ENCODE results near the gene ULK1. TPM values are rescaled to one million over a fixed set of nuclear protein-coding genes. Genes with fewer than 3 reads are reported as not detected.
A peak's percentile ranks its signal among the peaks of the same experiment; 100 is the strongest.

Gene ULK1
- total and polyA plus RNA-seq, 10 donors = 9.9 to 60.7 (median 46.7) TPM

- H3K4me3 ChIP-seq = no peak overlapping the region
- peaks cover 0 to 79% (median 8%) of the 10 kb centered on the region in 6 donors for H3K36me3 ChIP-seq
- H3K9me3 ChIP-seq = no peaks in the 10 kb centered on the region
- peaks cover 11 to 79% (median 44%) of the 10 kb centered on the region in 6 donors for H3K4me1 ChIP-seq
- DNase-seq = peak; percentile 65
- peak overlapping the region in 5 of 8 donors; percentile 2 to 64 (median 49) for H3K27ac ChIP-seq
- intact Hi-C loops (cut with DNase I; ENCODE audit: low total_unique reads) = no loop called here
- no peak for TF ChIP-seq POLR2A (IDR thresholded peaks at IDR 0.05)
- peak in 1 of 3 donors; percentile 19 for TF ChIP-seq POLR2AphosphoS5 (IDR thresholded peaks at IDR 0.05)
- TF ChIP-seq, protein P1, sequence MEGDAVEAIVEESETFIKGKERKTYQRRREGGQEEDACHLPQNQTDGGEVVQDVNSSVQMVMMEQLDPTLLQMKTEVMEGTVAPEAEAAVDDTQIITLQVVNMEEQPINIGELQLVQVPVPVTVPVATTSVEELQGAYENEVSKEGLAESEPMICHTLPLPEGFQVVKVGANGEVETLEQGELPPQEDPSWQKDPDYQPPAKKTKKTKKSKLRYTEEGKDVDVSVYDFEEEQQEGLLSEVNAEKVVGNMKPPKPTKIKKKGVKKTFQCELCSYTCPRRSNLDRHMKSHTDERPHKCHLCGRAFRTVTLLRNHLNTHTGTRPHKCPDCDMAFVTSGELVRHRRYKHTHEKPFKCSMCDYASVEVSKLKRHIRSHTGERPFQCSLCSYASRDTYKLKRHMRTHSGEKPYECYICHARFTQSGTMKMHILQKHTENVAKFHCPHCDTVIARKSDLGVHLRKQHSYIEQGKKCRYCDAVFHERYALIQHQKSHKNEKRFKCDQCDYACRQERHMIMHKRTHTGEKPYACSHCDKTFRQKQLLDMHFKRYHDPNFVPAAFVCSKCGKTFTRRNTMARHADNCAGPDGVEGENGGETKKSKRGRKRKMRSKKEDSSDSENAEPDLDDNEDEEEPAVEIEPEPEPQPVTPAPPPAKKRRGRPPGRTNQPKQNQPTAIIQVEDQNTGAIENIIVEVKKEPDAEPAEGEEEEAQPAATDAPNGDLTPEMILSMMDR (IDR thresholded peaks at IDR 0.05 in 8 of 11, conservative IDR thresholded peaks at IDR 0.05 in 3 of 11) = no peak
- 62 to 85% (median 82%) methylated on average over 6 to 25 of the region's 25 CpGs for WGBS, 5 donors
- H3K27me3 ChIP-seq (replicated peaks in 1 of 7) = no peaks in the 10 kb centered on the region
These were observed 8.2 kb downstream of the ULK1 start for GRCh38 chr12:131902332-131903241.

DNA sequence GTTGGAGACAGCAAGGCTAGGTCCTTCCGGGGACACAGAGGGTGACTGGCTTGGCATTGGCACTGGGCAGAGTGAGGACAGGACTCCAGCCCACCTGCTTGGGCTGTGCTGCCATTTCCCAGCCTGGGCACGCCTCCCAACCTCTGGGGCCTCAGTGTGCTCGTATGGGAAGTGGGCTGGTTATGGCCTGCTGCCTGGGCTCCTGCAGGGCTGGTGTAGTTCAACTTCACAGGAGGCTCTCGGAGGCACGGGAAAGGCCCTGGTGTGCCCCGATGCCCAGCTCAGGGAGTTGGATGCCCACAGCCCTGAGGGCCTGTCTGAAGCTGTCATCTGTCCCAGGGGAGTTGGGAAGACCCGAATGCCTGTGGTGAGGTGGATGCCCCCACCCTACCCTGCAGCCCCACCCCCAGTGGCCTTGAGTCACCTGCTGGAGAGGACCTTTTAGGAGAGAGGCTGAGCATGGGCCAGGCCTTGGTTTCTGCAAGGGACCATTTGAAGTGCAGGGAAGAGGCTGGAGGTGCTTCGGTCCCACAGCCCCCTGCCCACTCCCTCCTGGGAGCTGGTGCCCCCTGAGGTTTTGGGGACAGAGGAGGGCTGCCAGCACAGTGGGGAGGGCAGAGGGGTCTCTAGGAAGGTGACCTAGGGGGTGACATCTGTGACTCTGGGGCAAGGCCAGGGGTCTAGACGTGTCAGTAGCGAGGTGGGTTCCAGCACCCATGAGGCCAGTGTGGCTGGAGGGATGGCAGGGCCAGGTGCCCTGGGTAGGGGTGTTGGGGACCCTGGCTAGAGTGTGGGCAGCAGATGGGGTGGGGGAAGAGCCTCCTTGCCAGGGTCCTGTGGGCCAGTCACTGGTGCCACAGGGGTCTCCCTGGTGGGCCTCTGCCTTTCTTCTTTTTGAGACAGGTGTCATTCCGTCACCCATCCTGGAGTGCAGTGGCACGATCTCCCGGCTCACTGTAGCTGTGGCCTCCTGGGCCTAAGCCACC, 9.1 kb downstream of the ULK1 start:
- peak overlapping the region in 2 of 8 donors; percentile 49 to 64 for H3K27ac ChIP-seq
- no peak for TF ChIP-seq POLR2AphosphoS5 (IDR thresholded peaks at IDR 0.05)
- TF ChIP-seq POLR2A (IDR thresholded peaks at IDR 0.05) = no peak
- TF ChIP-seq, protein P1 (IDR thresholded peaks at IDR 0.05 in 8 of 11, conservative IDR thresholded peaks at IDR 0.05 in 3 of 11) = no peak
- DNase-seq = peak; percentile 62
- peaks cover 4 to 69% (median 41%) of the 10 kb centered on the region in 6 donors for H3K4me1 ChIP-seq
- 83 to 98% (median 88%) methylated on average over 11 to 13 of the region's 13 CpGs for WGBS, 5 donors
- no peak overlapping the region for H3K4me3 ChIP-seq
- H3K27me3 ChIP-seq (replicated peaks in 1 of 7) = no peaks in the 10 kb centered on the region
- peaks cover 3 to 79% (median 14%) of the 10 kb centered on the region in 6 donors for H3K36me3 ChIP-seq
- intact Hi-C loops (cut with DNase I; ENCODE audit: low total_unique reads) = no loop called here
- H3K9me3 ChIP-seq = no peaks in the 10 kb centered on the region

DNA sequence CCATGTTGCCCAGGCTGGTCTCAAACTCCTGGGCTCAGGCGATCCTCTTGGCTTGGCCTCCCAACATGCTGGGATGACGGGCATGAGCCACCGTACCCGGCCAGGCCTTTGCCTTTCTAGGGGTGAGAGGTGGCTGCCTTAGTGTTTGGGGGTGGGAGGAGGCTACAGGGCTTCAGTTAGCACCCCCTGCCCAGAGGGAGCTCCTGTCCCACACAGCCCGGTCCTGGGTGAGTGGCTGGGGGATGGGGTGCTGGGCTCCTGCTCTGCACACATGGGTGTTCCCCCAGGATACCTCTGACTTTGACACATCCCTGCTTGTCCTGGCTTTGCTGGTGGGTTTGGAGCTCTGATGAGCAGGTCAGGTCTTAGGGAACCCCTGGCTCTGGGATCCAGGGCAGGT, 9.9 kb downstream of the ULK1 start:
- Histone ChIP-seq H3K4me3 (no peak overlapping the region), H3K36me3 (peaks cover 3 to 79% (median 22%) of the 10 kb centered on the region in 6 donors), H3K27ac (no peak overlapping the region), H3K9me3 (no peaks in the 10 kb centered on the region), H3K27me3 (replicated peaks in 1 of 7) (no peaks in the 10 kb centered on the region), H3K4me1 (peaks cover 4 to 66% (median 41%) of the 10 kb centered on the region in 6 donors)
- intact Hi-C loops (cut with DNase I; ENCODE audit: low total_unique reads) = no loop called here
- no peak for TF ChIP-seq POLR2AphosphoS5 (IDR thresholded peaks at IDR 0.05)
- DNase-seq = no peak
- 89 to 98% (median 93%) methylated on average over 5 of the region's 5 CpGs for WGBS, 5 donors

GRCh38 chr12:131905081-131905629, 10.7 kb downstream of the ULK1 start:
- Histone ChIP-seq H3K36me3 (peaks cover 3 to 81% (median 30%) of the 10 kb centered on the region in 6 donors), H3K9me3 (no peaks in the 10 kb centered on the region), H3K27me3 (replicated peaks in 1 of 7) (no peaks in the 10 kb centered on the region), H3K4me3 (no peak overlapping the region), H3K27ac (no peak overlapping the region), H3K4me1 (peaks cover 4 to 59% (median 41%) of the 10 kb centered on the region in 6 donors)
- DNase-seq = peak; percentile 71
- TF ChIP-seq POLR2A (IDR thresholded peaks at IDR 0.05) = no peak
- no peak for TF ChIP-seq POLR2AphosphoS5 (IDR thresholded peaks at IDR 0.05)
- TF ChIP-seq, protein P1 (IDR thresholded peaks at IDR 0.05 in 8 of 11, conservative IDR thresholded peaks at IDR 0.05 in 3 of 11) = no peak
- 87 to 94% (median 92%) methylated on average over 8 to 13 of the region's 13 CpGs for WGBS, 5 donors
- intact Hi-C loops (cut with DNase I; ENCODE audit: low total_unique reads) = no loop called here

Measured in spleen (tissue), 11 donors.